Keratinocyte (primary cell): Measurements from ENCODE around the gene FANCG. TPM values are rescaled to one million over a fixed set of nuclear protein-coding genes. Genes with fewer than 3 reads are reported as not detected.

Experiments used
- DNase-seq: peaks from one replicate; pipeline ENCODE4 v3.0.0-alpha.2; 2011; ENCODE audit warnings: low read depth, missing footprints, low spot score
- FAIRE-seq: peaks from 2 replicates; lab custom pipeline; 2011; peaks lifted over from hg19 to GRCh38; lab: Jason Lieb, UNC
- H2AFZ ChIP-seq: 2 replicates; pipeline ENCODE4 v1.6.0; 2012; ENCODE audit warnings: low read length, control low read depth, inconsistent platforms; ENCODE audit not compliant: control insufficient read depth
- H3K27ac ChIP-seq: 2 replicates; pipeline ENCODE4 v1.5.1; 2011; ENCODE audit warnings: low read length; ENCODE audit not compliant: control insufficient read depth, insufficient read depth
- H3K27me3 ChIP-seq: 3 replicates; pipeline ENCODE4 v1.6.0; 2011; ENCODE audit warnings: low read length; ENCODE audit not compliant: control insufficient read depth, insufficient read depth; ENCODE audit errors: extremely low read depth
- H3K36me3 ChIP-seq, 2 experiments: 2 replicates in 1 of 2; 3 replicates in 1 of 2; pipeline ENCODE4 v1.5.1; 2011; ENCODE audit warnings: low read length in 2 of 2, mild to moderate bottlenecking in 1 of 2; ENCODE audit not compliant: control insufficient read depth in 2 of 2, insufficient read depth in 2 of 2; ENCODE audit errors: extremely low read depth in 1 of 2
- H3K4me1 ChIP-seq: 3 replicates; pipeline ENCODE4 v1.5.1; 2011; ENCODE audit warnings: low read length; ENCODE audit not compliant: control insufficient read depth, insufficient read depth; ENCODE audit errors: extremely low read depth
- H3K4me2 ChIP-seq: 3 replicates; pipeline ENCODE4 v1.6.0; 2011; ENCODE audit warnings: low read depth, low read length; ENCODE audit not compliant: control insufficient read depth, insufficient read depth; ENCODE audit errors: extremely low read depth
- H3K4me3 ChIP-seq, 3 experiments: fragments of 200-600 bp in 1 of 3; sonication (generic) in 1 of 3; 2 replicates in 2 of 3; 3 replicates in 1 of 3; pipeline ENCODE4 v1.5.1; 2011 to 2016; ENCODE audit warnings: low read length in 3 of 3, mild to moderate bottlenecking in 3 of 3, control low read depth in 2 of 3, inconsistent platforms in 1 of 3, low read depth in 1 of 3, mixed read lengths in 1 of 3, mixed run types in 1 of 3, moderate library complexity in 1 of 3; ENCODE audit not compliant: control insufficient read depth in 2 of 3, insufficient read depth in 2 of 3; ENCODE audit errors: extremely low read depth in 1 of 3
- H3K79me2 ChIP-seq: 2 replicates; pipeline ENCODE4 v1.6.0; 2012; ENCODE audit warnings: low read length; ENCODE audit not compliant: control insufficient read depth, insufficient read depth
- H3K9ac ChIP-seq: 3 replicates; pipeline ENCODE4 v1.6.0; 2011; ENCODE audit warnings: low read length; ENCODE audit not compliant: control insufficient read depth, insufficient read depth; ENCODE audit errors: extremely low read depth
- H3K9me1 ChIP-seq: 3 replicates; pipeline ENCODE4 v1.6.0; 2011; ENCODE audit warnings: low read length; ENCODE audit not compliant: control insufficient read depth, insufficient read depth; ENCODE audit errors: extremely low read depth
- H3K9me3 ChIP-seq: 2 replicates; pipeline ENCODE4 v1.5.1; 2012; ENCODE audit warnings: low read depth, low read length; ENCODE audit not compliant: control insufficient read depth
- H4K20me1 ChIP-seq: 3 replicates; pipeline ENCODE4 v1.6.0; 2011; ENCODE audit warnings: low read length; ENCODE audit not compliant: control insufficient read depth, insufficient read depth; ENCODE audit errors: extremely low read depth
- CTCF ChIP-seq, 3 experiments: IDR thresholded peaks in 1 of 3; conservative IDR thresholded peaks in 1 of 3; optimal IDR thresholded peaks in 1 of 3; 2 replicates in 2 of 3; 3 replicates in 1 of 3; pipeline versions ENCODE3 to v1.5.1; 2011; ENCODE audit warnings: low read length in 3 of 3, mild to moderate bottlenecking in 3 of 3, moderate library complexity in 2 of 3, control low read depth in 1 of 3, inconsistent platforms in 1 of 3; ENCODE audit not compliant: insufficient read depth in 2 of 3; ENCODE audit errors: extremely low read depth in 1 of 3
- EZH2 ChIP-seq: IDR thresholded peaks from one replicate; pipeline ENCODE4 v1.6.1; 2012; ENCODE audit warnings: inconsistent platforms, mild to moderate bottlenecking, low read length, moderate library complexity
- dilution Hi-C: fragments of 300-500 bp; cut with MboI; formaldehyde crosslinking; loops from one replicate; pipeline ENCODE4 v1.7.0; 2020; ENCODE audit warnings: low sequenced_read_pairs; ENCODE audit not compliant: extremely low pct_ligation_motif_present
- polyA plus RNA-seq, 5 experiments: library from polyadenylated mRNA; depleted of rRNA in 3 of 5; stranded (reverse) in 3 of 5; stranded (forward) in 1 of 5; unstranded in 1 of 5; fragments of >200 nt; gene quantifications; 1 replicate in 1 of 5; 2 replicates in 3 of 5; 3 replicates in 1 of 5; pipeline versions ENCODE4 v1.2.1 to v1.2.3, GENCODE V29; 2011 to 2012; ENCODE audit warnings: missing spikeins in 2 of 5, low read depth in 1 of 5, low replicate concordance in 1 of 5

The FANCG gene
- polyA plus RNA-seq, 1 donor (not counting 4 experiments of a cell fraction or from before 2014, with no cell fraction given), result 14.6 TPM

GRCh38 chr9:35096035-35096849 is 16.5 kb upstream of the FANCG start, which contains the start of gene PIGO:
TSS of gene PIGO (minus strand) at chr9:35096591. CDS start at chr9:35095565, 1,026 bp downstream.
- H4K20me1 ChIP-seq, result no peaks in the 10 kb centered on the region
- no peaks in the 10 kb centered on the region for H3K9me3 ChIP-seq
- H3K4me1 ChIP-seq, result peaks cover 10% of the 10 kb centered on the region
- H3K9ac ChIP-seq, result peak within 1 kb of the TSS; percentile 99
- TF ChIP-seq EZH2, result no peak
- peak; percentile 72 to 96 (median 95) for TF ChIP-seq CTCF (optimal IDR thresholded peaks at IDR 0.05 in 1 of 3, IDR thresholded peaks at IDR 0.05 in 1 of 3, conservative IDR thresholded peaks at IDR 0.05 in 1 of 3; ENCODE audit: extremely low read depth in 1 of 3, insufficient read depth in 2 of 3, low read length in 3 of 3)
- DNase-seq (no peak), FAIRE-seq (peak; percentile 39)
- dilution Hi-C loops, result no loop called here
- H2AFZ ChIP-seq, result peak within 1 kb of the TSS; percentile 97
- no peaks in the 10 kb centered on the region for H3K27me3 ChIP-seq
- peaks cover 29 to 39% of the 10 kb centered on the region in 2 experiments for H3K36me3 ChIP-seq
- peak within 1 kb of the TSS; percentile 87 for H3K4me2 ChIP-seq
- H3K9me1 ChIP-seq, result peaks cover 4% of the 10 kb centered on the region
- peak within 1 kb of the TSS; percentile 97 for H3K27ac ChIP-seq
- H3K79me2 ChIP-seq, result peaks cover 4% of the 10 kb centered on the region
- peak within 1 kb of the TSS; percentile 85 to 94 (median 91) for H3K4me3 ChIP-seq

- dilution Hi-C loops, result no loop called here
- no peak for FAIRE-seq
- no peak for TF ChIP-seq CTCF (optimal IDR thresholded peaks at IDR 0.05 in 1 of 3, IDR thresholded peaks at IDR 0.05 in 1 of 3, conservative IDR thresholded peaks at IDR 0.05 in 1 of 3; ENCODE audit: extremely low read depth in 1 of 3, insufficient read depth in 2 of 3, low read length in 3 of 3)
- TF ChIP-seq EZH2, result no peak
These were observed 11.8 kb upstream of the FANCG start for GRCh38 chr9:35091536-35091935.

More at GRCh38 chr9:35091536-35091935, 11.8 kb upstream of the FANCG start:
- peaks cover 2% of the 10 kb centered on the region for H3K79me2 ChIP-seq
- peaks cover 4% of the 10 kb centered on the region for H3K9me1 ChIP-seq
- no peak overlapping the region for H2AFZ ChIP-seq
- no peaks in the 10 kb centered on the region for H4K20me1 ChIP-seq
- H3K4me3 ChIP-seq, result no peak overlapping the region
- H3K4me2 ChIP-seq, result no peak overlapping the region
- H3K27me3 ChIP-seq, result no peaks in the 10 kb centered on the region
- H3K36me3 ChIP-seq, result peaks cover 32 to 49% of the 10 kb centered on the region in 2 experiments
- peaks cover 8% of the 10 kb centered on the region for H3K4me1 ChIP-seq
- no peaks in the 10 kb centered on the region for H3K9me3 ChIP-seq
- DNase-seq, result no peak
- no peak overlapping the region for H3K27ac ChIP-seq
- H3K9ac ChIP-seq, result no peak overlapping the region
